Measurements from ENCODE around the gene PNO1. TPM values are rescaled to one million over a fixed set of nuclear protein-coding genes. Genes with fewer than 3 reads are reported as not detected.

PNO1 gene
- total and polyA plus RNA-seq, 2 donors (not counting 3 experiments of a cell fraction or from before 2014, with no cell fraction given) = 9.4 to 25.6 TPM

DNA sequence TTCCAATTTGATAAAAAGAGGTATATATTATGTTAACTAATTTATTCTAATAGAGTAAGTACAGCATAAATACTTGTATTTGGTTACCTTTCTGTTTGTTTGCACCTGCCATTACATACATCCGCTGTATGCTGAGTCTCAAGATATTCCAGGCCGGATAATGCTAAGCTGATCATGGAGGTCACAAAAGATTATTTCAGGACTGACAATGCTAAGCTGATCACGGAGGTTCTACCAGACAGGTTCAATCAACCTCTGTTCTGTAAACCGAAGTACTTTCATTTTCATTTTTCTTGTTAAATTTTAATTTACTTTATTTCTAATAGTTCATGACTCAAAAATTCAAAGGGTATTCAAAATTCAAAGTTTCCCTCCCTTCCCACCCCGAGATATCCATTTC, 31.1 kb downstream of the PNO1 start:
- no peak for FAIRE-seq
- TF ChIP-seq, protein P1, sequence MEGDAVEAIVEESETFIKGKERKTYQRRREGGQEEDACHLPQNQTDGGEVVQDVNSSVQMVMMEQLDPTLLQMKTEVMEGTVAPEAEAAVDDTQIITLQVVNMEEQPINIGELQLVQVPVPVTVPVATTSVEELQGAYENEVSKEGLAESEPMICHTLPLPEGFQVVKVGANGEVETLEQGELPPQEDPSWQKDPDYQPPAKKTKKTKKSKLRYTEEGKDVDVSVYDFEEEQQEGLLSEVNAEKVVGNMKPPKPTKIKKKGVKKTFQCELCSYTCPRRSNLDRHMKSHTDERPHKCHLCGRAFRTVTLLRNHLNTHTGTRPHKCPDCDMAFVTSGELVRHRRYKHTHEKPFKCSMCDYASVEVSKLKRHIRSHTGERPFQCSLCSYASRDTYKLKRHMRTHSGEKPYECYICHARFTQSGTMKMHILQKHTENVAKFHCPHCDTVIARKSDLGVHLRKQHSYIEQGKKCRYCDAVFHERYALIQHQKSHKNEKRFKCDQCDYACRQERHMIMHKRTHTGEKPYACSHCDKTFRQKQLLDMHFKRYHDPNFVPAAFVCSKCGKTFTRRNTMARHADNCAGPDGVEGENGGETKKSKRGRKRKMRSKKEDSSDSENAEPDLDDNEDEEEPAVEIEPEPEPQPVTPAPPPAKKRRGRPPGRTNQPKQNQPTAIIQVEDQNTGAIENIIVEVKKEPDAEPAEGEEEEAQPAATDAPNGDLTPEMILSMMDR (IDR thresholded peaks at IDR 0.05; ENCODE audit: extremely low read depth in 1 of 2, insufficient read depth in 1 of 2, low read depth in 1 of 2, low read length in 2 of 2) = no peak
- TF ChIP-seq EZH2 (IDR thresholded peaks at IDR 0.05; ENCODE audit: borderline replicate concordance, low read depth, low read length, severe bottlenecking) (no peak), JUN (IDR thresholded peaks at IDR 0.05; ENCODE audit: borderline replicate concordance, insufficient read depth, insufficient read length, low read depth) (no peak), GATA2 (IDR thresholded peaks at IDR 0.05; ENCODE audit: insufficient read depth, insufficient read length, low read depth, low read length) (no peak), FOS (IDR thresholded peaks at IDR 0.05; ENCODE audit: borderline replicate concordance, insufficient read depth, low read length) (no peak)
- H2AFZ ChIP-seq (ENCODE audit: low read depth, low read length) = no peak overlapping the region
- H3K4me2 ChIP-seq (ENCODE audit: insufficient read depth, low read length) = no peak overlapping the region
- DNase-seq (ENCODE audit: low read depth, low spot score) = no peak
- dilution Hi-C loops (cut with MboI; ENCODE audit: extremely low pct_ligation_motif_present, low sequenced_read_pairs) = no loop called here
- peaks cover 77% of the 10 kb centered on the region for H3K79me2 ChIP-seq (ENCODE audit: control insufficient read depth, insufficient read depth, low read length)
- no peak overlapping the region for H3K27ac ChIP-seq (ENCODE audit: insufficient read depth, low read depth, low read length)
- ChIA-PET POLR2A (no interaction called here), CTCF (interaction anchor here (0.7 to 1.6 kb wide), 4 partner anchors 10 to 94 kb away, joined by 3 to 4 read pairs (median 4); no protein-coding TSS in a partner anchor)
- no peaks in the 10 kb centered on the region for H3K27me3 ChIP-seq (ENCODE audit: control insufficient read depth in 2 of 2, insufficient read depth in 2 of 2, low read length in 2 of 2)
- no peaks in the 10 kb centered on the region for H3K9me1 ChIP-seq (replicated peaks; ENCODE audit: control insufficient read depth, extremely low read depth, insufficient read depth, low read length)
- H3K36me3 ChIP-seq (ENCODE audit: control insufficient read depth in 2 of 2, extremely low read depth in 1 of 2, insufficient read depth in 2 of 2, low read length in 2 of 2) = peaks cover 5 to 12% of the 10 kb centered on the region in 2 experiments
- intact Hi-C loops (cut with micrococcal nuclease) = no loop called here
- BruUV-seq (replicated peaks) = no TSS peak
- no peak overlapping the region for H3K4me3 ChIP-seq (replicated peaks in 1 of 3; ENCODE audit: insufficient read depth in 1 of 3, low read depth in 1 of 3, low read length in 3 of 3)
- peaks cover 16% of the 10 kb centered on the region for H3K4me1 ChIP-seq (ENCODE audit: control insufficient read depth, extremely low read depth, insufficient read depth, low read length)
- no peaks in the 10 kb centered on the region for H3K9me3 ChIP-seq (replicated peaks; ENCODE audit: control insufficient read depth, insufficient read depth, low read length)
- no peak overlapping the region for H3K9ac ChIP-seq (replicated peaks; ENCODE audit: extremely low read depth, insufficient read depth, low read length)
- peaks cover 9% of the 10 kb centered on the region for H4K20me1 ChIP-seq (replicated peaks; ENCODE audit: control insufficient read depth, extremely low read depth, insufficient read depth, low read length)
